OCI-M1 (cell line): ENCODE results near the gene RAPGEFL1.
A peak's percentile ranks its signal among the peaks of the same experiment; 100 is the strongest.
"Not testable (repeated sequence)": the region's sequence is repeated elsewhere in the genome, so short reads cannot be mapped to it uniquely, and the experiment has no call there.

Experiments
- DNase-seq: peaks from one replicate; lab custom pipeline; 2025; lab: John Stamatoyannopoulos, UW

Gene RAPGEFL1

DNA sequence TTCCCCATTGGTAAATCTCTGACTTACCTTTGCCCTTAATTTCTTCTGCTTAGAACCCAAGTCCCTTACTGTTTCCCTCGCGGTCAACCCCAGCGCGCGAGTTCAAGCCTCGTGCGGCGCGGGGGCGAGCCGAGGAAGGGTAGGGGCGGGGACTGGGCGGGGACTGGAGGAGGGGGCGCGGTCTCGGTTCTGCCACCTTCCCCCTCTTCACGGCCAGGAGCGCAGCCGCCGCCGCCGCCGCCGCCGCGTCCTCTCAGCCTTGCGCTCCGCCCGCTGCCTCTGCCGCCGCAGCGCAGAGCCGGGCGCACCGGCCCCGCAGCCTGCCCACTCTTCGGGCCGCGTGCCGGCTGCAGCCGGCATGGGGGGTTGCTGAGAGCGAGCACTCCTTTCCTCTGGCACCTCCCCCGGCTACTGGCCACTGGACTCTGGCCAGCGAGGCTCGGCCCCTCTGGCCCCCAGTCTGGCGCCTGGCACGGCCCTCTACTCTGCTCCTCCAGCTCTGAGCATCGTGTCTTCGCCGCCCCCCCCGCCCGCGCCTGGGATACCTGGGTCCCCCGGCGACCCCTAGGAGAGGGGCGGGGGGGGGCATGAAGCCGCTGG is at the start of gene RAPGEFL1:
Gene RAPGEFL1, plus strand, starts transcription at position 196 of the 600 bp plus-strand sequence. Its CDS starts 392 bp downstream, at position 588.
- DNase-seq, result no peak

DNA sequence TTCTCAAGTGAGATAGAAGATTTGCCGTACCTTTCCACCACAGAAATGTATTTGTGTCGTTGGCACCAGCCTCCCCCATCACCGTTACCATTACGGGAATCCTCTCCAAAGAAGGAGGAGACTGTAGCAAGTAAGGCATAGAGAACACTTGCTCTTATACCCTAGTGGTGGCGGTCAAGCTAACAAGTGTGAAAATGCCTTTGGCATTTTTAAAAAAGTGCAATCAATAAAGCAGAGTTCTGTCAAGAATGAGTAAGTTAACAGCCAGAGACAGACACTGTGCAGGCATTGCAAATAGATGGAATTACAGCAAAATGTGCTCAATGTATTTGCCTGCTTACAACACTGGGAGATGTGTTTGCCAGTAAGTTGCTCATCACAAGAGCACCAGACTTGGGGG is 47.8 kb upstream of the RAPGEFL1 start:
- no peak for DNase-seq

DNA sequence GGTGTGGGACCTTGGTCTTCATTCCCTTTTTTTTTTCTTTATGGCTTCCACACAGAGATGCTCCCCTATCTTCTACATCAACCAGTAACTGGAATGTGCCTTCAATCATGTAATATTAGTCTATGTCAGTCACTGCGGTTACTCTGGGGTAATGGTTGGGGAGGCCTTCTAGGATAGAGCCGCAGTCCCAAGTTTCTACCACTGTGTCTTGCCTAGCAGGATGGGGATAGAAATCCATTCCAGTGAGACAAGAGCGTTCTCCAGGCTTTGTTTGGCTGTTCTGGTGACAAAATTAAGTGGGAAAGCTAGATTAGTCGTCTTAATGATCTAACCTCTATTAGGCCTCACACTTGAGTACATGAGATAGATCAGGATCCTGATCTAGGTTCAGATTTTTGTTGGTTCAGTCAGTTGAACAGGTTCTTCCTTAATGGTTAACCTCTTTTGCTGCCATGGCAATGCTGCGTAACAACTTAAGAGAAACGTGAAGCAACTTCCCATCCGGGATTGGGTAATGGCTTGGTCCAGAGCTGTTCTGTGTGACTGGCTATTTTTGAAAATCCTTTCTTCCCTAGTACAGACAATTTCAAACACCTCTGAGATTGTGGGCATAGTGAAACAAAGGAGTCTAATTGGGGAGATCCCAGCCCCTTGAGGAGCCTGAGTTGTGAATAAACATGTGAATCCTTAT is 46.8 kb upstream of the RAPGEFL1 start:
- DNase-seq, result no peak

DNA sequence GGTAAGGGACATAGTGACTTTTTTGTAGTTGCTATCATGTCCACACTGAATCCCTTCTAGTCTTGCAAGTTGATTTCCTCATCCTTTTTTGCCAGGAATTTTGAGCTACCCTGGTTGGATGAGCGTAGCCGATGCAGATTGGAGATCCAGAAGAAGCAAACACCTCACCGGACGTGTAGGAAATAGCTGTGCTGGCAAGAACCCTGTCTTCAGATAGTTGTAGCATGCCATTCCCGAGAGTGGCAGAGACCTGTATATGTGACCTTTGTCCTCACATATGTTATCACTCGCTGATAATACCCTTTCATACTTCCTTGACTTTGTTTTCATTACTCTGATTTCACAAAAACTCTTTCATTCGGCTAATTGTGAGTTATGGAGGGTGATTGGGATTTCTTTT is 43.1 kb upstream of the RAPGEFL1 start:
- DNase-seq, result no peak

GRCh38 chr17:40135817-40136216 is 41.5 kb upstream of the RAPGEFL1 start:
- DNase-seq, result no peak

DNA sequence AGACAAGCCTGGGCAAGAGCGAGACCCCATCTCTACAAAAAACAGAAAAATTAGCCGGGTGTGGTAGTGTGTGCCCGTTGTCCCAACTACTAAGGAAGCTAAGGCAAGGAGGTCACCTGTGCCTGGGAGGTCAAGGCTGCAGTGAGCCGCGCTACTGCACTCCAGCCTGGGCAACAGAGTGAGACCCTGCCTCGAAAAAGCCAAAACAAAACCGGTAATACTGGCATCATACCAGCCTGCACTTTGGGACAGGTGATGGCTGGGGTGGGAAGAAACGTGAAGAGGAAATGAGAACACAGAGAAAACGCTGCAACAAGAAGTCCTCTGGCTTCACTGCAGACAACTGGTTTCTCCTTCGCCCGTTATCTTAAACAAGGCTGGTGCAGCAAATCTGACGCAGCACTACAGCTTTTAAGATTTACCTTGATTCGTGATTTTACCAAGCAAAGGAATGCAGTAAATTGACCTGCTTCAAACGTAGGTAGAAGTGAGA is 37.7 kb upstream of the RAPGEFL1 start:
- DNase-seq, result no peak

DNA sequence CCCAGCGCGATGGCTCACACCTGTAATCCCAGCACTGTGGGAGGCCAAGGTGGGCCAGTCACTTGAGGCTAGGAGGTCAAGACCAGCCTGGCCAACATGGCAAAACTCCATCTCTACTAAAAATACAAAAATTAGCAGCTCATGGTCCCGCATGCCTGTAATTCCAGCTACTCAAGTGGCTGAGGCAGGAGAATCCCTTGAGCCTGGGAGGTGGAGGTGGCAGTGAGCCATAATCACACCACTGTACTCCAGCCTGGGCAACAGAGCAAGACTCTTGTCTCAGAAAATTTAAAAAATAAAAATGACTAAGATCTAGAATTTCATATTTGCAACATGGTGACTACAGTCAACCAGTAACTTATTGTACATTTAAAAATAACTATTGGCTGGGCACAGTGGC is 34.1 kb upstream of the RAPGEFL1 start:
- DNase-seq, result not testable (repeated sequence)

DNA sequence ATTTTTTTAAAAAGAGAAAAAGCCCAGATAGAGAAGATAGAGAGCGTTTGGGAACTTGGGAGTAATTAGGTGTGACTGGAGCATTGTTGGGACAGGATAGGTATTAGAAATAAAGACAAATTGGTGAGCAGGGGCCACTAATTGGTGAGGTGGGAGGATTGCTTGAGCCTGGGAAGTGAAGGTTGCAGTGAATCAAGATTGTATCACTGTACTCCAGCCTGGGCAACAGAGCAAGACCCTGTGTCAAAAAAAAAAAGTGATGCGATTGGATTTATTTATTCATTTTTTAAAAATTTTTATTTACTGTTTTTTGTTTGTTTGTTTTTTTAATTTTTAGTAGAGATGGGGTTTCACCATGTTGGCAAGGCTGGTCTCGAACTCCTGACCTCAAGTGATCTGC is 31.8 kb upstream of the RAPGEFL1 start:
- DNase-seq, result no peak

DNA sequence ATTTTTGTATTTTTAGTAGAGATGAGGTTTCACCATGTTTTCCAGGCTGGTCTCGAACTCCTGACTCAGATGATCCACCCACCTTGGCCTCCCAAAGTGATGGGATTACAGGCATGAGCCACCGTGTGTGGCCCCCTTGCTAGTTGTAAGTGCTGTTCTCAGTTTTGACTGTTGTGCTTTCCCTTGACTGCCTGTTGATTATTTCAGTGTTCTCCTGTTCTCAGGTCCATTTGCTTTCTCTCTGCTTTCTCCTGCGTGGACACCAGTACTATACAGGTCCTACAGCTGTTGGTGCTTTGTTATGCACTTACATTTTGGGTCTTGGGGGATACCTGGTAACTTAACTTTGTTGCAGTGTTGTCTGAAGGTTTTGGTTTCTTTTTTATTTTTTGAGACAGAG is 28.7 kb upstream of the RAPGEFL1 start:
- DNase-seq, result no peak

GRCh38 chr17:40150276-40150675 is 27.0 kb upstream of the RAPGEFL1 start:
- DNase-seq, result no peak

DNA sequence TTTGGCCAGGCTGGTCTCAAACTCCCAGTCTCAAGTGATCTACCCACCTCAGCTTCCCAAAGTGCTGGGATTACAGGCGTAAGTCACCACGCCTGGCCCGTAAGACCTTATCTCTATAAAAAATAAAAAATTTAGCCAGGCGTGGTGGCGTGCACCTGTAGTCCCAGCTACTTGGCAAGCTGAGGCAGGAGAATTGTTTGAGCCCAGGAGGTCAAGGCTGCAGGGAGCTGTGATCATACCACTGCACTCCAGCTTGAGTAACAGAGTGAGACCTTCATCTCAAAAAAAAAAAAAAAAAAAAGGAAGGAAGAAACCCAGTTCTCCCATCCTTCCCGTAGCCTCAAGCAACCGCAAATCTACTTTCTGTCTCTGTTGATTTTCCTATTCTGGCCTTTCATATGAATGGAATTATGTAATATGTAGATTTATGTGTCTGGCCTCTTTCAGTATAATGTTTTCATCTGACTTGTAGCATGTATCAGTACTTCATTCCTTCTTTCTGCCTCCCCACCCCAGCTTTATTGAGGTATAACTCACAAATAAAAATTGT is 25.8 kb upstream of the RAPGEFL1 start:
- no peak for DNase-seq

GRCh38 chr17:40153603-40154236 is 23.6 kb upstream of the RAPGEFL1 start:
- no peak for DNase-seq

- peak; percentile 49 for DNase-seq
Measured at GRCh38 chr17:40157973-40158372, 19.3 kb upstream of the RAPGEFL1 start.

DNA sequence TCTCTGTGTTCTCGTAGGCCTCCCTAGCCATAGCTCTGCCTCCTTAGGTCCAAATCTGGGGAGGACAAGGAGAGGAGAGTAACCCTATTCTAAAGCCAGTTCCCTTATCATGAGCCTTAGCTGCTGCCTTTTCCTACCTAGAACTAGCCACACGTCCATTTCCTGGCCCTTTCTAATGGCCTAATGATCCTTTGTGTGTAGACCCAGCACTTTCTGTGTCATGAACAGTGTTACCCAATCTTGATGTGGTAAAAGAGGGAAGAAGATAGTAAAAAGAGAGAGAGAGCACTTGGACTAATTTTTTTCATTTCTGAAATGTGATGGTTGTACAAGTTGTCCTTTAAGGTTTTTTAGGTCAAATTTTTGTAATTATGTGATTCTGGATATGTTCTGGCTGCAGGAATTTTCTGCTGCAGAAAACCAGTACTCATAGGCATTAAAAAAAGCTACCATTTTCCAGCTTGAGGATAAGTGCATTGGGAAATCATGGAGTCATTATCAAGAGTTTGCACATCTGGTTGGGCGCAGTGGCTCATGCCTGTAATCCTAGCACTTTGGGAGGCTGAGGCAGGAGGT is 18.7 kb upstream of the RAPGEFL1 start:
- DNase-seq, result no peak

DNA sequence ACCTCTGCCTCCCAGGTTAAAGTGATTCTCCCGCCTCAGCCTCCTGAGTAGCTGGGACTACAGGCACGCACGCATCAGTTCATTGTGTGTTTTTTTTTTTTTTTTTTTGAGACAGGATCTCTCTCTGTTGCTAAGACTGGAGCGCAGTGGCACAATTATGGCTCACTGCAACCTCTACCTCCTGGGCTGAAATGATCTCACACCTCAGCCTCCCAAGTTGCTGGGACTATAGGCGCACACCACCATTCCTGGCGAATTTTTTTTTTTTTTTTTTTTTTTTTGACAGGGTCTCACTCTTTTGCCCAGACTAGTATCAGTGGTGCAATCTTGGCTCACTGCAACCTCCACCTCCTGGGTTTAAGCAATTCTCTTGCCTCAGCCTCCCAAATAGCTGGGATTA is 17.8 kb upstream of the RAPGEFL1 start:
- DNase-seq, result no peak

DNA sequence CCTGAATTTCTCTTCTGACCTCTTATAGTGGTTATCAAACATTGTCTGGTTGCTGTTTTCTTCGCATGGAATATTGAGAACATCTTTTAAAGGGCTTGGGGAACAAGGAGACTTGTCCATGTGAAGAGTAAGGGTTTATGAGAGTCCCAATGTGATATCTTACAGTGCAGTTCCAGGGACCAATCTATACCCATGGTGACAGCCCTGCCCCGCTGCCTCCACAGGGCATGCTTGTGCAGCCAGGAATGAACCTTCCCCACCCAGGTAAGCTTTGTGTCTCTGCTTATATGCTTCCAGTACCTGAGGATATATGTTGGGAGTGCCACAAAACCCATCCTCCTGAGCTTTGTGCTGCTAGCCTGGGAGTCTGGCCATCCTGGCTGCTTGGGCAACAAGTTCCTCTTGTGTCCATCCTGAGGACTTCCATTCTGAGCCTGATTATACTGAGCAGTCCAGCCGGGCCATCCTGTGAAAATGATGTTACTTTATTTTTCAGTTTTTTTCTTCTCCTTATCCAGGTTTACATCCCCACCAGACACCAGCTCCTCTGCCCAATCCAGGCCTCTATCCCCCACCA is 9.5 kb upstream of the RAPGEFL1 start:
- DNase-seq, result no peak

- DNase-seq, result peak; percentile 59
Measured at GRCh38 chr17:40168262-40168832, 8.9 kb upstream of the RAPGEFL1 start.

GRCh38 chr17:40170325-40170724 is 6.9 kb upstream of the RAPGEFL1 start:
- no peak for DNase-seq

- DNase-seq, result no peak
Measured at GRCh38 chr17:40171750-40172149, 5.5 kb upstream of the RAPGEFL1 start.

DNA sequence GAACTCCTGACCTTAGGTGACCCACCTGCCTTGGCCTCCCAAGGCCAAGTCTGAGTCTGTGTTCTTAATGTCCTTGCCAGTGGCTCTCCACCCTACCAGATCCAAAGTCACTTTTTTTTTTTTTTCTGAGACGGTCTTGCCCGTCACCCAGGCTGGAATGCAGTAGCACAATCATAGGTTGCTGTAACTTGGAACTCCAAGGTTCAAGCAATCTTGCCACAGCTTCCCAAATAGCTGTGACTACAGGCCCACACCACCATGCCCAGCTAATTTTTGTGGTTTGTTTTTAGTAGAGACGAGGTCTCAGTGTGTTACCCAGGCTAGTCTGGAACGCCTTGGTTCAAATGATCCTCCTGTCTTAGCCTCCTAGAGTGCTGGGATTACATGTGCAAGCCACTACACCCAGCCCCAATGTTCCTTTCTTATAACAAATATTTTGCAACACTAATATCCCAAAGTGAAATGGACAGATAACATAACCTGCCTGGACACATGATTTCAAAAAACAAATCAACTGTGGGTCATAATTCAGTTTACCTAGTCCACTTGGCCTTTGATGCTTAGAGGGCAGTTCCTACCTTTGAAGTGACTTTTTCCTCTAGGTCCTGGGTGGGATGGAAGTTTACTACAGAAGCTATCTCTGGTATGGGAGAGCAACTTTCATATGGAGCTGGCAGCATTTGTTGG is 4.0 kb upstream of the RAPGEFL1 start:
- no peak for DNase-seq

DNA sequence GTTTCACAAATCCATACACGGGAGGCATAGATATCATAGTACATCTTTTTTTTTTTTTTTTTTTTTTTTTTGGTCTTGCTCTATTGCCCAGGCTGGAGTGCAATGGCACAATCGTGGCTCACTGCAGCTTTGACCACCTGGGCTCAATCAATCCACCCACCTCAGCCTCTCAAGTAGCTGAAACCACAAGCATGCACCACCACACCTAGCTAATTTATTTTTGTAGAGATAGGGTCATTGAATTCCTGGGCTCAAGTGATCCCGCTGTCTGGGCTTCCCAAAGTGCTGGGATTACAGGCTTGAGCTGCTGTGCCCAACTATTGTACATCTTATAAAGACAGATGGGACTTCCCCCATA is 3.5 kb upstream of the RAPGEFL1 start:
- DNase-seq, result no peak
